GM21529 (cell line): ENCODE data around the gene CTXND2.

Experiments
- ATAC-seq: cut with Tn5 transposase; IDR thresholded peaks from one replicate; pipeline ENCODE4 v1.9.1; 2021; ENCODE audit not compliant: unreplicated experiment

The CTXND2 gene

DNA sequence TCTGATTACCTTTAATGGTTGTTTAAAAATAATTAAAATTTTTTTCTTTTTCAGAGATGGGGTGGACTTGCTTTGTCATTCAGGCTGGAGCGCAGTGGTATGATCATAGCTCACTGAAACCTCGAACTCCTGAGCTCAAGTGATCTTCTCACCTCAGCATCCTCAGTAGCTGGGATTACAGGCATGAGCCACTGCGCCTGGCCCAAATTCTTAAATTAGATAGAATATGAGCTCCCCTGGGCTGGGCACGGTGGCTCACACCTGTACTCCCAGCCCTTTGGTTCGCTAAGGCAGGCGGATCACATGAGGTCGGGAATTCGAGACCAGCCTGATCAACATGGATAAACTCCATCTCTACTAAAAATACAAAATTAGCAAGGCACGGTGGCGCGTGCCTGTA lies 70.7 kb downstream of the CTXND2 start:
- no peak for ATAC-seq

DNA sequence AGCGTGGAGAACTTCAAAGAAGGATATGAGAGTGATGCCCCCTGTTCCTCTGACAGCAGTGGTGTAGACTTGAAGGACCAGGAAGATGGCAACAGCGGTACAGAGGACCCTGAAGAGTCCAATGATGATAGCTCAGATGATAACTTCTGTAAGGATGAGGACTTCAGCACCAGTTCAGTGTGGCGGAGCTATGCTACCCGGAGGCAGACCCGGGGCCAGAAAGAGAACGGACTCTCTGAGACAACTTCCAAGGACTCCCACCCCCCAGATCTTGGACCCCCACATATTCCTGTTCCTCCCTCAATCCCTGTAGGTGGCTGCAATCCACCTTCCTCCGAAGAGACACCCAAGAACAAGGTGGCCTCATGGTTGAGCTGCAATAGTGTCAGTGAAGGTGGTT lies 73.7 kb downstream of the CTXND2 start:
- no peak for ATAC-seq

DNA sequence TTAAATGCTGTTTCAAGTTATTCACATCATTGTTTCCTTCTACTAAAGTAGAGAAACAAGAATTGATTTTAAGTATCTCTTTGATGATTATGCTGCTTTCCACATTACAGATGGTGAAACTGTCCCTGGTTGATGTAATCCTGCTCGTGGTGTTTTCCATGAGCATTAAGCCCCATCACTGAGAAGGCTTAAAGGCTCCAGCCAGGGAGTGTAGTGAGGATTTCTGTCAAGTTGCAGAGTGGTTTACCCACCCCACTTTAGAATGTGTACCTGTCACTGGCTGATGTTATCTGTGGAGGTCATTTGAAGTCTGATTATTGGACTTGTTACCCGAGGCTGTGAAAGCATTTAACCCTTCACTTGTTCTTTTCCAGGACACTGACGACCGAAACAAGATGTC lies 74.8 kb downstream of the CTXND2 start:
- no peak for ATAC-seq
